ENCODE data around the gene DNER.
"Not testable (repeated sequence)": the region's sequence is repeated elsewhere in the genome, so short reads cannot be mapped to it uniquely, and the experiment has no call there.

The DNER gene

GRCh38 chr2:229714080-229714735 is at the start of gene DNER:
DNER (minus strand) TSS chr2:229714555; CDS start chr2:229714423, 132 bp downstream.
- peak; percentile 83 for ATAC-seq (ENCODE audit: low read depth)
- peaks cover 2% of the 10 kb centered on the region for H3K36me3 Mint-ChIP-seq

GRCh38 chr2:229761663-229762062 is 47.3 kb upstream of the DNER start:
- H3K27me3 Mint-ChIP-seq = no peaks in the 10 kb centered on the region
- ATAC-seq (ENCODE audit: low read depth) = no peak
- no peak overlapping the region for H3K4me3 Mint-ChIP-seq
- no peaks in the 10 kb centered on the region for H3K4me1 Mint-ChIP-seq
- no peaks in the 10 kb centered on the region for H3K9me3 Mint-ChIP-seq
- H3K27ac Mint-ChIP-seq = no peak overlapping the region
- peaks cover 26% of the 10 kb centered on the region for H3K36me3 Mint-ChIP-seq
- no peak for DNase-seq (ENCODE audit: low spot score in 2 of 2)

More at GRCh38 chr2:229714080-229714735, at the start of gene DNER:
- H3K9me3 Mint-ChIP-seq = peaks cover 4% of the 10 kb centered on the region
- H3K4me3 Mint-ChIP-seq = peak within 1 kb of the TSS; percentile 60
- peaks cover 37% of the 10 kb centered on the region for H3K27me3 Mint-ChIP-seq
- peak; percentile 27 to 57 for DNase-seq (ENCODE audit: low spot score in 2 of 2)
- no peak within 1 kb of the TSS for H3K27ac Mint-ChIP-seq
- H3K4me1 Mint-ChIP-seq = peaks cover 6% of the 10 kb centered on the region

GRCh38 chr2:229757462-229757861 is 43.1 kb upstream of the DNER start:
- not testable (repeated sequence) for DNase-seq (ENCODE audit: low spot score in 2 of 2); ATAC-seq (ENCODE audit: low read depth); H3K27ac Mint-ChIP-seq; H3K27me3 Mint-ChIP-seq; H3K4me3 Mint-ChIP-seq; H3K4me1 Mint-ChIP-seq; H3K36me3 Mint-ChIP-seq; H3K9me3 Mint-ChIP-seq

- no peak for ATAC-seq (ENCODE audit: low read depth)
- Mint-ChIP-seq H3K4me1 (peaks cover 5% of the 10 kb centered on the region), H3K27me3 (no peaks in the 10 kb centered on the region), H3K36me3 (peaks cover 6% of the 10 kb centered on the region), H3K4me3 (no peak overlapping the region), H3K27ac (no peak overlapping the region), H3K9me3 (peaks cover 2% of the 10 kb centered on the region)
- no peak for DNase-seq (ENCODE audit: low spot score in 2 of 2)
Measured at GRCh38 chr2:229752970-229753729, 38.8 kb upstream of the DNER start.

GRCh38 chr2:229749779-229750178 is 35.4 kb upstream of the DNER start:
- Mint-ChIP-seq H3K27ac (no peak overlapping the region), H3K36me3 (peaks cover 2% of the 10 kb centered on the region), H3K4me1 (peaks cover 5% of the 10 kb centered on the region), H3K9me3 (peaks cover 2% of the 10 kb centered on the region), H3K27me3 (no peaks in the 10 kb centered on the region), H3K4me3 (no peak overlapping the region)
- ATAC-seq (ENCODE audit: low read depth) = no peak
- no peak for DNase-seq (ENCODE audit: low spot score in 2 of 2)

GRCh38 chr2:229748950-229749349 is 34.6 kb upstream of the DNER start:
- ATAC-seq (ENCODE audit: low read depth) = no peak

GRCh38 chr2:229742691-229743090 is 28.3 kb upstream of the DNER start:
- ATAC-seq (ENCODE audit: low read depth); H3K36me3 Mint-ChIP-seq; H3K27ac Mint-ChIP-seq; DNase-seq (ENCODE audit: low spot score in 2 of 2); H3K4me1 Mint-ChIP-seq; H3K27me3 Mint-ChIP-seq; H3K4me3 Mint-ChIP-seq: not testable (repeated sequence)
- H3K9me3 Mint-ChIP-seq = peaks cover 15% of the 10 kb centered on the region

More at GRCh38 chr2:229748950-229749349, 34.6 kb upstream of the DNER start:
- DNase-seq (ENCODE audit: low spot score in 2 of 2) = no peak
- H3K9me3 Mint-ChIP-seq = peaks cover 2% of the 10 kb centered on the region
- no peak overlapping the region for H3K4me3 Mint-ChIP-seq
- H3K4me1 Mint-ChIP-seq = peaks cover 5% of the 10 kb centered on the region
- no peaks in the 10 kb centered on the region for H3K27me3 Mint-ChIP-seq
- no peak overlapping the region for H3K27ac Mint-ChIP-seq
- peaks cover 2% of the 10 kb centered on the region for H3K36me3 Mint-ChIP-seq

GRCh38 chr2:229740279-229740678 is 25.9 kb upstream of the DNER start:
- DNase-seq (ENCODE audit: low spot score in 2 of 2) (no peak), ATAC-seq (ENCODE audit: low read depth) (no peak)
- Mint-ChIP-seq H3K36me3 (peaks cover 5% of the 10 kb centered on the region), H3K27me3 (peaks cover 4% of the 10 kb centered on the region), H3K9me3 (peaks cover 20% of the 10 kb centered on the region), H3K27ac (no peak overlapping the region), H3K4me3 (no peak overlapping the region), H3K4me1 (no peaks in the 10 kb centered on the region)

- peaks cover 5% of the 10 kb centered on the region for H3K36me3 Mint-ChIP-seq
- DNase-seq (ENCODE audit: low spot score in 2 of 2) = no peak
- H3K27ac Mint-ChIP-seq = no peak overlapping the region
- no peak overlapping the region for H3K4me3 Mint-ChIP-seq
- no peak for ATAC-seq (ENCODE audit: low read depth)
- H3K27me3 Mint-ChIP-seq = peaks cover 4% of the 10 kb centered on the region
- peaks cover 20% of the 10 kb centered on the region for H3K9me3 Mint-ChIP-seq
- no peaks in the 10 kb centered on the region for H3K4me1 Mint-ChIP-seq
Measured at GRCh38 chr2:229738024-229738625, 23.8 kb upstream of the DNER start.

GRCh38 chr2:229734410-229734809 is 20.1 kb upstream of the DNER start:
- Mint-ChIP-seq H3K36me3 (peaks cover 3% of the 10 kb centered on the region), H3K27ac (no peak overlapping the region), H3K4me1 (no peaks in the 10 kb centered on the region), H3K4me3 (no peak overlapping the region), H3K27me3 (peaks cover 4% of the 10 kb centered on the region), H3K9me3 (peaks cover 16% of the 10 kb centered on the region)
- DNase-seq (ENCODE audit: low spot score in 2 of 2) (no peak), ATAC-seq (ENCODE audit: low read depth) (no peak)

- Mint-ChIP-seq H3K4me3 (no peak overlapping the region), H3K9me3 (peaks cover 12% of the 10 kb centered on the region), H3K27me3 (peaks cover 3% of the 10 kb centered on the region), H3K27ac (no peak overlapping the region), H3K4me1 (no peaks in the 10 kb centered on the region), H3K36me3 (peaks cover 2% of the 10 kb centered on the region)
- DNase-seq (ENCODE audit: low spot score in 2 of 2) = no peak
- ATAC-seq (ENCODE audit: low read depth) = no peak
Measured at GRCh38 chr2:229733611-229734245, 19.4 kb upstream of the DNER start.

GRCh38 chr2:229732897-229733296 is 18.5 kb upstream of the DNER start:
- Mint-ChIP-seq H3K27me3 (peaks cover 3% of the 10 kb centered on the region), H3K36me3 (peaks cover 2% of the 10 kb centered on the region), H3K4me1 (no peaks in the 10 kb centered on the region), H3K27ac (no peak overlapping the region), H3K4me3 (no peak overlapping the region), H3K9me3 (peaks cover 7% of the 10 kb centered on the region)
- DNase-seq (ENCODE audit: low spot score in 2 of 2) = no peak
- ATAC-seq (ENCODE audit: low read depth) = no peak

GRCh38 chr2:229731916-229732315 is 17.6 kb upstream of the DNER start:
- DNase-seq (ENCODE audit: low spot score in 2 of 2) (no peak), ATAC-seq (ENCODE audit: low read depth) (no peak)
- Mint-ChIP-seq H3K4me3 (no peak overlapping the region), H3K27me3 (peaks cover 3% of the 10 kb centered on the region), H3K27ac (no peak overlapping the region), H3K9me3 (peaks cover 3% of the 10 kb centered on the region), H3K36me3 (no peaks in the 10 kb centered on the region), H3K4me1 (no peaks in the 10 kb centered on the region)

- Mint-ChIP-seq H3K4me1 (no peaks in the 10 kb centered on the region), H3K36me3 (no peaks in the 10 kb centered on the region), H3K4me3 (no peak overlapping the region), H3K9me3 (peaks cover 1% of the 10 kb centered on the region), H3K27ac (no peak overlapping the region), H3K27me3 (peaks cover 3% of the 10 kb centered on the region)
- DNase-seq (ENCODE audit: low spot score in 2 of 2) (no peak), ATAC-seq (ENCODE audit: low read depth) (no peak)
Measured at GRCh38 chr2:229731363-229731762, 17.0 kb upstream of the DNER start.
